Ovary (tissue), 9 donors: ENCODE measurements around the gene RAB3A. TPM values are rescaled to one million over a fixed set of nuclear protein-coding genes. Genes with fewer than 3 reads are reported as not detected.
"Not testable (repeated sequence)": the region's sequence is repeated elsewhere in the genome, so short reads cannot be mapped to it uniquely, and the experiment has no call there.

Experiments
- DNase-seq, 5 donors: peaks; one replicate each; pipeline ENCODE4 v3.0.0-alpha.2; 2019 to 2020
- H3K27ac ChIP-seq, 2 donors: fragments of 200-600 bp; one replicate each; pipeline versions ENCODE4 v1.5.1 to v1.8.0; 2019 to 2022
- H3K27me3 ChIP-seq: fragments of 200-600 bp; one replicate; pipeline ENCODE4 v1.8.0; 2022
- H3K36me3 ChIP-seq: fragments of 200-600 bp; sonication (generic); one replicate; pipeline ENCODE4 v1.5.1; 2019
- H3K4me1 ChIP-seq: one replicate; pipeline ENCODE4 v1.8.1; 2013; ENCODE audit warnings: mild to moderate bottlenecking, moderate library complexity; ENCODE audit not compliant: insufficient read depth
- H3K4me3 ChIP-seq: fragments of 200-600 bp; sonication (generic); one replicate; pipeline ENCODE4 v1.5.1; 2017
- H3K9me3 ChIP-seq, 2 donors: fragments of 200-600 bp in 1 of 2; sonication (generic) in 1 of 2; one replicate each; pipeline versions ENCODE4 v1.5.1 to v1.8.1; 2013 to 2019; ENCODE audit warnings: mild to moderate bottlenecking in 1 of 2, moderate library complexity in 1 of 2
- CTCF ChIP-seq, 3 donors: fragments of 450-650 bp in 2 of 3; fragments of 200-600 bp in 1 of 3; IDR thresholded peaks; one replicate each; pipeline versions ENCODE4 v1.5.1 to v1.8.0; 2016 to 2022; ENCODE audit warnings: antibody characterized with exemption in 3 of 3, mild to moderate bottlenecking in 1 of 3
- EP300 ChIP-seq: sonication (generic); formaldehyde crosslinking; IDR thresholded peaks from one replicate; pipeline ENCODE4 v1.6.1; 2017; ENCODE audit warnings: antibody characterized with exemption
- POLR2A ChIP-seq: fragments of 450-650 bp; IDR thresholded peaks from one replicate; pipeline ENCODE4 v1.6.1; 2017; ENCODE audit warnings: antibody characterized with exemption, mild to moderate bottlenecking, moderate library complexity
- WGBS, 3 donors: extraction: QIAGEN DNeasy Blood & Tissue Kit in 1 of 3; methylation state at CpG; one replicate each; pipeline versions ENCODE4 v1.1.5 to v1.1.7; 2013 to 2017; 5-methylcytosine and 5-hydroxymethylcytosine counted together
- intact Hi-C, 4 donors: fragments of 100-400 bp; cut with DNase I; formaldehyde crosslinking; loops; one replicate each; pipeline versions ENCODE4 v1.11.0 to v1.15.1; 2022 to 2023
- polyA plus RNA-seq, 2 donors: library from polyadenylated mRNA; stranded (reverse); fragments of 200-250 nt in 1 of 2; fragments of 350-450 nt in 1 of 2; fragmentation: Illumina TruSeq in 1 of 2; extraction: RNeasy Lipid Tissue Mini Kit (QIAGEN cat#74804) in 1 of 2; gene quantifications; one replicate each; pipeline ENCODE4 v1.2.3, GENCODE V29; 2013 to 2014
- total RNA-seq, 7 donors: library from RNA; depleted of rRNA in 2 of 7; stranded (reverse); fragments of >200 nt in 2 of 7; fragmentation: NEBNext Ultra II Directional in 3 of 7; extraction: Animal tissue kit (Norgen Biotek cat#: 25700) in 3 of 7; gene quantifications; one replicate each; pipeline versions ENCODE4 v1.1.0 to v1.2.4, GENCODE V29; 2016 to 2023
- donor health status: DM: no; HTN: no; CAD: no; lungs with moderate emphysema.
- donor health status: DM: no; HTN: no; CAD: no.
- donor health status: Bipolar disorder and iron deficiency.
- donor health status: DM: yes; HTN: yes; CAD: no.
- donor health status: DM: no; HTN: no; CAD: no.
- donor health status: DM: yes; HTN: yes; CAD: no.

RAB3A gene
- total and polyA plus RNA-seq, 9 donors = 1.9 to 32.9 (median 7.9) TPM

GRCh38 chr19:18161636-18162002 lies 42.2 kb downstream of the RAB3A start:
- 34 to 55% (median 37%) methylated on average over 18 to 19 of the region's 19 CpGs for WGBS, 3 donors
- intact Hi-C loops = loop anchor here in 2 of 4 donors (5.0 to 10.0 kb wide), 2 partner anchors 44 to 47 kb away; no protein-coding TSS in a partner anchor
- peak in 1 of 5 donors; percentile 51 for DNase-seq
- Histone ChIP-seq H3K4me3 (peak overlapping the region; percentile 37), H3K27me3 (no peaks in the 10 kb centered on the region), H3K9me3 (no peaks in the 10 kb centered on the region), H3K4me1 (peaks cover 16% of the 10 kb centered on the region), H3K36me3 (no peaks in the 10 kb centered on the region), H3K27ac (no peak overlapping the region)
- TF ChIP-seq EP300 (no peak), POLR2A (no peak), CTCF (IDR thresholded peaks at IDR 0.05) (no peak)

- no peaks in the 10 kb centered on the region for H3K9me3 ChIP-seq
- peak; percentile 66 to 86 (median 80) for DNase-seq
- peak overlapping the region; percentile 37 for H3K4me3 ChIP-seq
- H3K27ac ChIP-seq = peak overlapping the region; percentile 39 to 69
- H3K36me3 ChIP-seq = no peaks in the 10 kb centered on the region
- intact Hi-C loops = loop anchor here in 2 of 4 donors (5.0 to 10.0 kb wide), 2 partner anchors 44 to 46 kb away; no protein-coding TSS in a partner anchor
- TF ChIP-seq POLR2A = no peak
- peak; percentile 30 to 82 (median 64) for TF ChIP-seq CTCF (IDR thresholded peaks at IDR 0.05)
- H3K27me3 ChIP-seq = no peaks in the 10 kb centered on the region
- 0 to 3% (median 2%) methylated on average over 11 to 66 of the region's 66 CpGs for WGBS, 3 donors
- H3K4me1 ChIP-seq = peaks cover 17% of the 10 kb centered on the region
Observed at GRCh38 chr19:18160971-18161635, 42.7 kb downstream of the RAB3A start.

GRCh38 chr19:18160493-18160970 lies 43.3 kb downstream of the RAB3A start:
- Histone ChIP-seq H3K9me3 (no peaks in the 10 kb centered on the region), H3K36me3 (no peaks in the 10 kb centered on the region), H3K27ac (peak overlapping the region; percentile 39 to 69), H3K4me3 (peak overlapping the region; percentile 37), H3K27me3 (no peaks in the 10 kb centered on the region), H3K4me1 (peaks cover 17% of the 10 kb centered on the region)
- WGBS, 3 donors = 47 to 69% (median 49%) methylated on average over 8 to 13 of the region's 13 CpGs
- DNase-seq = no peak
- intact Hi-C loops = loop anchor here in 2 of 4 donors (5.0 to 10.0 kb wide), 2 partner anchors 43 to 46 kb away; no protein-coding TSS in a partner anchor
- TF ChIP-seq EP300 (no peak), POLR2A (no peak), CTCF (IDR thresholded peaks at IDR 0.05) (no peak)

DNA sequence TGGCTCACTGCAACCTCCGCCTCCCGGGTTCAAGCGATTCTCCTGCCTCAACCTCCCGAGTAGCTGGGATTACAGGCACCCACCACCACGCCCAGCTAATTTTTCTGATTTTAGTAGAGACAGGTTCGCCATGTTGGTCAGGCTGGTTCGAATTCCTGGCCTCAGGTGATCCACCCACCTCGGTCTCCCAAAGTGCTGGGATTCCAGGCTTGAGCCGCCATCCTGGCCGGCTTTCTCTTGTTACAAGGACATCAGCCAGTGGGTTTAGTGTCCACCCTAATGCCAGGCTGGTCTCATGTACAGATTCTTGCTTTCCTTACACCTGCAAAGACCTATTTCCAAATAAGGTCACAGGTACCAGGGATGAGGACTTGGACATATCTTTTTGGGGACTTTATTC lies 44.0 kb downstream of the RAB3A start:
- intact Hi-C loops = loop anchor here in 3 of 4 donors (5.0 to 10.0 kb wide), 3 partner anchors 43 to 65 kb away; partner anchors contain the start of gene PDE4C (in 1 of the 3)
- H3K4me3 ChIP-seq = no peak overlapping the region
- no peaks in the 10 kb centered on the region for H3K36me3 ChIP-seq
- no peaks in the 10 kb centered on the region for H3K27me3 ChIP-seq
- H3K4me1 ChIP-seq = peaks cover 17% of the 10 kb centered on the region
- WGBS, 3 donors = 91 to 97% (median 95%) methylated on average over 10 of the region's 10 CpGs
- TF ChIP-seq EP300 (no peak), POLR2A (no peak), CTCF (IDR thresholded peaks at IDR 0.05) (no peak)
- H3K27ac ChIP-seq = no peak overlapping the region
- no peaks in the 10 kb centered on the region for H3K9me3 ChIP-seq
- no peak for DNase-seq

DNA sequence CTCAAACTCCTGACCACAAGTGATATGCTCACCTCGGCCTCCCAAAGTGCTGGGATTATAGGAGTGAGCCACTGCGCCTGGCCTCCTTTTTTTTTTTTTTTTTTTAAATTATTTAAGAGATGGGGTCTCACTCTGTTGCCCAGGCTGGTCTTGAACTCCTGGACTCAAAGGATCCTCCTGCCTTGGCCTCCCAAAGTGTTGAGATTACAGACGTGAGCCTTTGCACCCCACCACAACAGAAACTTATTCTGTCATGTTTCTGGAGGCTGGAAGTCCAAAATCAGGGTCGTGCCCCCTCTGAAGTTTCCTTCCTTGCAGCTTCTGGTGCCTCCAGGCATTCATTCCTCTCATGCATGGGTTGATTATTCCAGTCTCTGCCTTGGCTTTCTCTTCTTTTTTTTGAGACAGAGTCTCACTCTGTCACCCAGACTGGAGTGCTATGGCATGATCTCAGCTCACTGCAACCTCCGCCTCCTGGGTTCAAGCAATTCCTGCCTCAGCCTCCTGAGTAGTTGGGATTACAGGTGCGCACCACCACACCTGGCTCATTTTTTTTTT lies 44.7 kb downstream of the RAB3A start:
- DNase-seq, H3K27ac ChIP-seq, H3K4me3 ChIP-seq, H3K27me3 ChIP-seq, H3K9me3 ChIP-seq, H3K36me3 ChIP-seq: not testable (repeated sequence)
- peaks cover 20% of the 10 kb centered on the region for H3K4me1 ChIP-seq
- WGBS, 3 donors = 87 to 90% (median 90%) methylated on average over 6 of the region's 6 CpGs
- intact Hi-C loops = loop anchor here in 1 of 4 donors (10.0 kb wide), 1 partner anchor 66 kb away; the partner anchor contains the start of gene PDE4C
